ENCODE results near the gene DSG2.
A peak's percentile ranks its signal among the peaks of the same experiment; 100 is the strongest.

The DSG2 gene

GRCh38 chr18:31557446-31557845 lies 59.5 kb downstream of the DSG2 start:
- TF ChIP-seq CTCF (IDR thresholded peaks at IDR 0.05; ENCODE audit: insufficient read depth, low read length, poor library complexity, severe bottlenecking): no peak
- H3K36me3 ChIP-seq (ENCODE audit: control insufficient read depth, insufficient read depth, low read length): no peaks in the 10 kb centered on the region
- no peaks in the 10 kb centered on the region for H3K27me3 ChIP-seq (replicated peaks; ENCODE audit: control insufficient read depth, insufficient read depth, low read length)
- DNase-seq (ENCODE audit: extremely low read depth, insufficient read length): no peak
- H3K4me3 ChIP-seq (replicated peaks; ENCODE audit: low read depth, low read length): no peak overlapping the region

GRCh38 chr18:31558567-31558966 lies 60.6 kb downstream of the DSG2 start:
- no peak for DNase-seq (ENCODE audit: extremely low read depth, insufficient read length)
- Histone ChIP-seq H3K4me3 (replicated peaks; ENCODE audit: low read depth, low read length) (no peak overlapping the region), H3K27me3 (replicated peaks; ENCODE audit: control insufficient read depth, insufficient read depth, low read length) (no peaks in the 10 kb centered on the region), H3K36me3 (ENCODE audit: control insufficient read depth, insufficient read depth, low read length) (no peaks in the 10 kb centered on the region)
- no peak for TF ChIP-seq CTCF (IDR thresholded peaks at IDR 0.05; ENCODE audit: insufficient read depth, low read length, poor library complexity, severe bottlenecking)

DNA sequence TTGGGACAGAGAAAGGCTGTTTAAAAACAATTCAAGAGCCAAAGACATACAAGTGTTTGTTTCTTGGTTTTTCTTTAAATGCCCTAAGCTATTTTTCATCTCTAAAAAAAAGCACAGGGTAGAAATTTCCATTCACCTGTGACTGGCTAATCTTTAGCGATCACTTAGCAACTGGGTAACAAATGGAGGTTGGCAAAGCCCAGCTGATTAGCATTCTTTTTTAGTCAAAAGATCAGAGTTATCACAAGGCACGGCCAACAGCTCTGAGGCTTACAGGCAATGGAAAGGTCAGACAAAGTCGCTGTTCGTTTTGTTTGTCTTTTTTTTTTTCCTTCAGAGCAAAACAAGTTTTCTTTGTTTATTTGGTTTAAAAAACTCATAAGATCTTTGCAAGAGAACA lies 64.7 kb downstream of the DSG2 start:
- H3K4me3 ChIP-seq (replicated peaks; ENCODE audit: low read depth, low read length): no peak overlapping the region
- H3K36me3 ChIP-seq (ENCODE audit: control insufficient read depth, insufficient read depth, low read length): no peaks in the 10 kb centered on the region
- TF ChIP-seq CTCF (IDR thresholded peaks at IDR 0.05; ENCODE audit: insufficient read depth, low read length, poor library complexity, severe bottlenecking): no peak
- H3K27me3 ChIP-seq (replicated peaks; ENCODE audit: control insufficient read depth, insufficient read depth, low read length): no peaks in the 10 kb centered on the region; the same call in 1 of the 2 replicates
- DNase-seq (ENCODE audit: extremely low read depth, insufficient read length): no peak

- no peak for DNase-seq (ENCODE audit: extremely low read depth, insufficient read length)
- Histone ChIP-seq H3K36me3 (ENCODE audit: control insufficient read depth, insufficient read depth, low read length) (no peaks in the 10 kb centered on the region), H3K27me3 (replicated peaks; ENCODE audit: control insufficient read depth, insufficient read depth, low read length) (no peaks in the 10 kb centered on the region; the same call in 1 of the 2 replicates), H3K4me3 (replicated peaks; ENCODE audit: low read depth, low read length) (no peak overlapping the region)
- TF ChIP-seq CTCF (IDR thresholded peaks at IDR 0.05; ENCODE audit: insufficient read depth, low read length, poor library complexity, severe bottlenecking): peak; percentile 31
Measured at GRCh38 chr18:31563778-31564177, 65.8 kb downstream of the DSG2 start.

DNA sequence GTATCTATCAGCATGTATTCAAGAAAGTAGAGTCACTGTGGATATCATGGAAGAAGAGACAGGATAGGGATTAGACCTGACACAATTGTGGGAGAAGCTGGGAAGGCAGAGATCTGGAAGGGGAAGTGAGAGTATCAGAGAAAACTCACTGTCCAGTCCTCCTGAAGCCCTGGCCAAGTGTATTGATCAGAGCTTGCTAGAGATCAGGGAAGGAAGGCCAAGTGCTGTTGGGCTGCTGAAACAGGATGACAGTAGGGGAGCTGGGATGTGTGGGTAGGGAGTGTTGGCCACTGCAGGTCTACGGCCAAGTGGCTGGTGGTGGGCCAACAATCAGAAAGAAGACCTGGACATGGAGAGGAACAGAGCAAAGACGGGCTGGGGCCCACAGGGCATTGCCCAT lies 67.4 kb downstream of the DSG2 start:
- Histone ChIP-seq H3K36me3 (ENCODE audit: control insufficient read depth, insufficient read depth, low read length) (no peaks in the 10 kb centered on the region), H3K4me3 (replicated peaks; ENCODE audit: low read depth, low read length) (no peak overlapping the region), H3K27me3 (replicated peaks; ENCODE audit: control insufficient read depth, insufficient read depth, low read length) (no peaks in the 10 kb centered on the region; the same call in 1 of the 2 replicates)
- no peak for TF ChIP-seq CTCF (IDR thresholded peaks at IDR 0.05; ENCODE audit: insufficient read depth, low read length, poor library complexity, severe bottlenecking)
- no peak for DNase-seq (ENCODE audit: extremely low read depth, insufficient read length)

Measured in GM06990 (cell line).